ENCODE data around the gene FUS. TPM values are rescaled to one million over a fixed set of nuclear protein-coding genes. Genes with fewer than 3 reads are reported as not detected.

The FUS gene
- total RNA-seq (2011; cell fraction: chromatin; rRNA removed; ENCODE audit: low replicate concordance): 999 and 1,269 TPM in 2 replicates
- 423 and 458 TPM in 2 replicates for total RNA-seq (2011; cell fraction: nucleolus; rRNA removed)
- total RNA-seq (2011; cell fraction: nucleoplasm; rRNA removed): 715 and 1,004 TPM in 2 replicates
- total RNA-seq (2014; rRNA removed) (64.1 and 78.7 TPM in 2 replicates), total RNA-seq (2014; rRNA removed; fragmentation: Illumina TruSeq; extraction: Trizol) (74.7 and 94.2 TPM in 2 replicates), total RNA-seq (2015; rRNA removed; fragmentation: Illumina TruSeq; extraction: Trizol) (87.2 and 107 TPM in 2 replicates), total RNA-seq (2021) (492 and 570 TPM in 2 replicates), polyA plus RNA-seq (2011; rRNA removed) (205 and 240 TPM in 2 replicates), polyA plus RNA-seq (2014; fragmentation: Illumina TruSeq; extraction: Trizol) (370 and 458 TPM in 2 replicates), polyA plus RNA-seq (2014; fragmentation: Nextera tagmentation; extraction: Ambion mirVana) (10 to 100 TPM; 43.9 to 59.5 TPM), polyA plus RNA-seq (2014; rRNA removed) (501 and 575 TPM in 2 replicates), polyA minus RNA-seq (2011; rRNA and poly(A)+ RNA removed) (120 and 138 TPM in 2 replicates), Bru-seq, nascent RNA (percentile 99 among the genes with signal in this experiment), BruChase-seq, experiment 1, labeled RNA remaining after a 2-hour chase (percentile 100 among the genes with signal in this experiment), BruChase-seq, experiment 2, labeled RNA remaining after a 6-hour chase (percentile 100 among the genes with signal in this experiment)
- polyA plus RNA-seq (2011; cell fraction: cytosol; rRNA removed): 204 and 212 TPM in 2 replicates
- 500 and 575 TPM in 2 replicates for polyA plus RNA-seq (2011; cell fraction: nucleus; rRNA removed)
- 447 and 1,379 TPM in 2 replicates for polyA plus RNA-seq (2012)
- 244 and 341 TPM in 2 replicates for polyA minus RNA-seq (2011; cell fraction: cytosol; rRNA and poly(A)+ RNA removed)
- polyA minus RNA-seq (2011; cell fraction: nucleus; rRNA and poly(A)+ RNA removed): 188 and 261 TPM in 2 replicates
- long read RNA-seq, experiment 1, full-length matches to known transcripts: 476 of 740 reads
- long read RNA-seq, experiment 1, partial matches to known transcripts: 224 of 740 reads
- long read RNA-seq, experiment 1, other reads (novel, unspliced or antisense): 40 of 740 reads
- long read RNA-seq, experiment 2, full-length matches to known transcripts: 117 of 382 reads
- long read RNA-seq, experiment 2, partial matches to known transcripts: 206 of 382 reads
- long read RNA-seq, experiment 2, other reads (novel, unspliced or antisense): 59 of 382 reads
- long read RNA-seq, experiment 3, full-length matches to known transcripts: 48 of 65 reads
- long read RNA-seq, experiment 3, partial matches to known transcripts: 13 of 65 reads
- long read RNA-seq, experiment 3, other reads (novel, unspliced or antisense): 4 of 65 reads

DNA sequence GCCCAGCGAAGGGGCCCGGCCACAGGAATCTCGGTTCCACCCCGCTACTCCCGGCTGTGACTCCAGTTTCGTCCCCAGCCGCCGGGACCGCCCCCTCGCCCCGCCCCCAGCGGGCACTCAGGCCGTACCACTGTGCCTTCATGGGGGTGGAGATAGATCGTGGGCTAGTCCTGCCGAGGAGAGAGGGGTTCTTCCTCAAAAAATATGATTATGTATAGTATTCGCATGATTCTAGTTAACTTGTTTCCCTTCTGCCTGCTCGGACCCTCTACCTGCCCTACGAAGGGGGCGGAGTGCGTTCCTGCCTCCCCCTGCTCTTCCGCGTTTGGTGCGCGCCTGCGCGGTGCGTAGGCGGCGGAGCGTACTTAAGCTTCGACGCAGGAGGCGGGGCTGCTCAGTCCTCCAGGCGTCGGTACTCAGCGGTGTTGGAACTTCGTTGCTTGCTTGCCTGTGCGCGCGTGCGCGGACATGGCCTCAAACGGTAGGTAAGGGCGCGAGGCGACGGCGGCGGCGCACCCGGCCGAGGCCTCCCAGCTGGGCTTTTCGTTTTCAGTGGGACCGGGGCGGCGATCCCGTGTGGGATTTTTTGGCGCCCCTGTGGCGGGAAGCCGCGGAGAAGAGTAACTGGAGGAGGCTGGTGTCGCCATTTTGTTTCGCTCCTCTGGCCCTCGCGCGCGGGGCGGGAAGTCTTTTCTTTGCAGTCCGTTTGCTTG is at the start of gene FUS:
Gene FUS, plus strand, starts transcription at position 393 of the 713 bp plus-strand sequence. Its CDS starts 76 bp downstream, at position 469.
- no peaks in the 10 kb centered on the region for H3K9me3 ChIP-seq (replicated peaks; ENCODE audit: control insufficient read depth, insufficient read depth, low read depth, low read length)
- peak; percentile 94 to 97 (median 94) for DNase-seq (ENCODE audit: extremely low read depth in 1 of 4, low spot score in 3 of 4)
- H3K9me1 ChIP-seq (ENCODE audit: control insufficient read depth, insufficient read depth, low read length): peaks cover 4% of the 10 kb centered on the region
- peak within 1 kb of the TSS; percentile 100 for H3K27ac ChIP-seq (ENCODE audit: extremely low read depth, low read depth, low read length)
- intact Hi-C loops (cut with micrococcal nuclease): loop anchor here (10.0 kb wide), 1 partner anchor 265 kb away; the partner anchor contains the start of gene ZNF843
- FAIRE-seq: peak; percentile 87
- H4K20me1 ChIP-seq (replicated peaks; ENCODE audit: control insufficient read depth, insufficient read depth, low read length): peaks cover 36% of the 10 kb centered on the region
- no peaks in the 10 kb centered on the region; a peak in 1 of 5 replicates for H3K27me3 ChIP-seq (ENCODE audit: control insufficient read depth in 2 of 2, insufficient read depth in 2 of 2, low read length in 2 of 2)
- peak within 1 kb of the TSS; percentile 81 for H3K4me3 ChIP-seq
- peak within 1 kb of the TSS; percentile 98 for H3K9ac ChIP-seq (ENCODE audit: insufficient read depth in 1 of 2, low read depth in 2 of 2, low read length in 2 of 2)
- peaks cover 18 to 21% of the 10 kb centered on the region in 2 experiments for H3K4me1 ChIP-seq (replicated peaks in 1 of 2; ENCODE audit: control insufficient read depth in 2 of 2, insufficient read depth in 2 of 2, low read length in 2 of 2)
- peak within 1 kb of the TSS; percentile 87 for H3K4me2 ChIP-seq (ENCODE audit: insufficient read depth, low read length)
- POLR2A ChIA-PET: interaction anchor here (0.5 to 2.8 kb wide), 86 partner anchors 8 to 697 kb away, joined by 3 to 63 read pairs (median 4); partner anchors contain the start of genes HSD3B7, ITGAM, KAT8 and PRSS36
- in situ Hi-C loops (cut with MboI): no loop called here
- BruUV-seq (replicated peaks): no TSS peak
- H2AFZ ChIP-seq (ENCODE audit: low read depth, low read length): peak within 1 kb of the TSS; percentile 100
- peak; percentile 75 for ATAC-seq
- H3K79me2 ChIP-seq (ENCODE audit: control insufficient read depth, insufficient read depth, low read length): peaks cover 57% of the 10 kb centered on the region
- under 1% methylated on average over 61 of the region's 69 CpGs for WGBS (ENCODE audit: insufficient coverage, low coverage, missing lambda C conversion rate)
- CTCF ChIA-PET (ENCODE audit: low intra/inter-chr PET ratio): no interaction called here
- peaks cover 38% of the 10 kb centered on the region for H3K36me3 ChIP-seq (ENCODE audit: control insufficient read depth, insufficient read depth, low read length)
- TF ChIP-seq ZNF444 (CRISPR knock-in tag; IDR thresholded peaks at IDR 0.05) (no peak), ZNF764 (CRISPR knock-in tag; IDR thresholded peaks at IDR 0.05; ENCODE audit: low read depth) (no peak), ZNF507 (tag; conservative IDR thresholded peaks at IDR 0.05) (no peak), KDM4B (IDR thresholded peaks at IDR 0.05; ENCODE audit: borderline replicate concordance in 2 of 2, low read depth in 1 of 2) (peak in 1 of 2 experiments; percentile 96; a peak in 2 of 4 replicates), ETV6 (IDR thresholded peaks at IDR 0.05; ENCODE audit: borderline replicate concordance in 1 of 2, low read depth in 2 of 2, low read length in 1 of 2) (peak in 1 of 2 experiments; percentile 33; a peak in 1 of 4 replicates), ETV6 (CRISPR knock-in tag; IDR thresholded peaks at IDR 0.05; ENCODE audit: borderline replicate concordance) (peak; percentile 79; the same call in 1 of the 2 replicates), ZC3H8 (IDR thresholded peaks at IDR 0.05) (0 out of 2 replicates have a peak, but pooled peaks have one; percentile 38), SPI1 (IDR thresholded peaks at IDR 0.05; ENCODE audit: borderline replicate concordance, low read depth, low read length) (no peak), HMGN3 (IDR thresholded peaks at IDR 0.05; ENCODE audit: borderline replicate concordance, extremely low read depth, insufficient read length, low read depth, low read length) (no peak), ILF3 (IDR thresholded peaks at IDR 0.05; ENCODE audit: borderline replicate concordance) (peak; percentile 84; the same call in 1 of the 2 replicates), MBD2 (IDR thresholded peaks at IDR 0.05; ENCODE audit: borderline replicate concordance, low read depth) (peak; percentile 99), GTF2F1 (IDR thresholded peaks at IDR 0.05; ENCODE audit: low read depth, low read length) (peak; percentile 98), ZNF785 (CRISPR knock-in tag; IDR thresholded peaks at IDR 0.05) (no peak), ZNF133 (CRISPR knock-in tag; IDR thresholded peaks at IDR 0.05) (peak; percentile 57; the same call in 1 of the 2 replicates), HDAC6 (IDR thresholded peaks at IDR 0.05; ENCODE audit: low read depth, low read length) (peak; percentile 83; the same call in 1 of the 2 replicates), CBX1 (IDR thresholded peaks at IDR 0.05; ENCODE audit: low read depth) (peak; percentile 97)
- TF ChIP-seq, protein P1, sequence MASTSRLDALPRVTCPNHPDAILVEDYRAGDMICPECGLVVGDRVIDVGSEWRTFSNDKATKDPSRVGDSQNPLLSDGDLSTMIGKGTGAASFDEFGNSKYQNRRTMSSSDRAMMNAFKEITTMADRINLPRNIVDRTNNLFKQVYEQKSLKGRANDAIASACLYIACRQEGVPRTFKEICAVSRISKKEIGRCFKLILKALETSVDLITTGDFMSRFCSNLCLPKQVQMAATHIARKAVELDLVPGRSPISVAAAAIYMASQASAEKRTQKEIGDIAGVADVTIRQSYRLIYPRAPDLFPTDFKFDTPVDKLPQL (IDR thresholded peaks at IDR 0.05; ENCODE audit: extremely low read depth, insufficient read length): peak; percentile 85
